KMS-11 (cell line): Measurements from ENCODE around the gene POGZ.

Experiments
- H2AFZ ChIP-seq: fragments of 200-600 bp; sonication (generic); 2 replicates; pipeline ENCODE4 v1.6.1; 2016; ENCODE audit warnings: antibody characterized with exemption, mixed run types, low read depth
- H3K27ac ChIP-seq: fragments of 200-600 bp; sonication (generic); 2 replicates; pipeline ENCODE4 v1.6.1; 2016; ENCODE audit warnings: mild to moderate bottlenecking, mixed run types
- H3K27me3 ChIP-seq: fragments of 200-600 bp; sonication (generic); 2 replicates; pipeline ENCODE4 v1.6.1; 2017; ENCODE audit warnings: mild to moderate bottlenecking, low read depth, mixed run types, moderate library complexity; ENCODE audit not compliant: insufficient read depth
- H3K36me3 ChIP-seq: fragments of 200-600 bp; sonication (generic); 2 replicates; pipeline ENCODE4 v1.6.1; 2017; ENCODE audit warnings: mild to moderate bottlenecking, mixed run types; ENCODE audit not compliant: insufficient read depth
- H3K4me1 ChIP-seq: fragments of 200-600 bp; sonication (generic); 2 replicates; pipeline ENCODE4 v1.6.1; 2016; ENCODE audit warnings: mild to moderate bottlenecking, low read depth, mixed run types; ENCODE audit not compliant: poor library complexity, severe bottlenecking
- H3K4me2 ChIP-seq: fragments of 200-600 bp; sonication (generic); 2 replicates; pipeline ENCODE4 v1.7.0; 2016; ENCODE audit warnings: mild to moderate bottlenecking, mixed run types
- H3K4me3 ChIP-seq: fragments of 200-600 bp; sonication (generic); IDR thresholded peaks from 2 replicates; pipeline ENCODE4 v1.6.1; 2017; ENCODE audit warnings: low read depth, low read length, mixed read lengths; ENCODE audit not compliant: insufficient read depth
- H3K79me2 ChIP-seq: fragments of 200-600 bp; sonication (generic); 2 replicates; pipeline ENCODE4 v1.6.1; 2016; ENCODE audit warnings: low read depth, mixed run types; ENCODE audit not compliant: insufficient read depth
- H3K9ac ChIP-seq: fragments of 200-600 bp; sonication (generic); 2 replicates; pipeline ENCODE4 v1.6.1; 2016; ENCODE audit warnings: mild to moderate bottlenecking, mixed run types
- H4K20me1 ChIP-seq: fragments of 200-600 bp; sonication (generic); 2 replicates; pipeline ENCODE4 v1.6.1; 2016; ENCODE audit warnings: mild to moderate bottlenecking, mixed run types; ENCODE audit not compliant: insufficient read depth
- CTCF ChIP-seq: fragments of 200-600 bp; sonication (generic); conservative IDR thresholded peaks from 2 replicates; pipeline ENCODE4 v1.6.1; 2017; ENCODE audit warnings: low read depth, mild to moderate bottlenecking, antibody characterized with exemption, low read length, moderate library complexity, mixed read lengths

The POGZ gene

DNA sequence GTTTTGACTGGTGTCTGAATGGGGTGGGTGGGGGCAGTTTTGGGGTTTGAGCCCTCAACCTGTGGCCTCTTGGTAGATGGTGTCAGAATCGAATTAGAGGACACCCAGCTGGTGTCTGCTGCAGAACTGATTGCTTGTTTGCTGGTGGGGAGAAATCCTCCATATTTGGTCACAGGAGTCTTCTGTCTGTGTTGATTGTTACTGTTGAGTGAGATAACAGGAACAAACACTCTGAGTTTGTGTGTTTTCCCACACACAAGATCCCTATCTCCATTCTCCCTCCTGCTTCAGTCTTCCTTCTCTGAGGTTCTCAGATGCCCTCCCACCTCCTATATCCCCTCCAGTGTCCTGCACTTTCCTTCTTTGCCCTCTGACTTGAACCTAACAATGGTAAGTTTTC, 32.8 kb upstream of the POGZ start:
- H3K9ac ChIP-seq = no peak overlapping the region
- no peak overlapping the region for H3K27ac ChIP-seq
- no peak for TF ChIP-seq CTCF
- H3K79me2 ChIP-seq = no peaks in the 10 kb centered on the region
- H4K20me1 ChIP-seq = no peaks in the 10 kb centered on the region
- no peak overlapping the region for H3K4me3 ChIP-seq
- H3K36me3 ChIP-seq = no peaks in the 10 kb centered on the region
- H3K27me3 ChIP-seq = no peaks in the 10 kb centered on the region
- no peak overlapping the region for H2AFZ ChIP-seq
- H3K4me1 ChIP-seq = peaks cover 35% of the 10 kb centered on the region
- no peak overlapping the region for H3K4me2 ChIP-seq

DNA sequence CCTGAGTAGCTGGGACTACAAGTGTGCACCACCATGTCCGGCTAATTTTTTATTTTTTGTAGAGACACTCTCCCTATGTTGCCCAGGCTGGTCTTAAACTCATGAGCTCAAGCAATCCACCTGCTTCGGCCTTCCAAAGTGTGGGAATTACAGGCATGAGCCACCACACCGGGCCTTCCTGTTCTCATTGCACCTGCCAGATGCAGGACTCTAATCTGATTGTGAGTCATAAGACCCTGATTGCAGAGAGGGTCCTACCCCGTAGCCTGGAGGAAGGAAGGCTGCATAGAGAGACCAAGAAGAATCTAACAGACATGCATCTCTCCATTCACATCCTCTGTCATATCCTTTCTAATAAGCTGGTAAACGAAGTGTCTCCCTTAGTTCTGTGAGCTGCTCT, 32.3 kb upstream of the POGZ start:
- no peak overlapping the region for H3K4me2 ChIP-seq
- no peaks in the 10 kb centered on the region for H3K79me2 ChIP-seq
- H2AFZ ChIP-seq = no peak overlapping the region
- H3K4me3 ChIP-seq = no peak overlapping the region
- no peak overlapping the region for H3K27ac ChIP-seq
- no peaks in the 10 kb centered on the region for H3K27me3 ChIP-seq
- H3K9ac ChIP-seq = no peak overlapping the region
- peaks cover 36% of the 10 kb centered on the region for H3K4me1 ChIP-seq
- H4K20me1 ChIP-seq = no peaks in the 10 kb centered on the region
- TF ChIP-seq CTCF = no peak
- no peaks in the 10 kb centered on the region for H3K36me3 ChIP-seq

DNA sequence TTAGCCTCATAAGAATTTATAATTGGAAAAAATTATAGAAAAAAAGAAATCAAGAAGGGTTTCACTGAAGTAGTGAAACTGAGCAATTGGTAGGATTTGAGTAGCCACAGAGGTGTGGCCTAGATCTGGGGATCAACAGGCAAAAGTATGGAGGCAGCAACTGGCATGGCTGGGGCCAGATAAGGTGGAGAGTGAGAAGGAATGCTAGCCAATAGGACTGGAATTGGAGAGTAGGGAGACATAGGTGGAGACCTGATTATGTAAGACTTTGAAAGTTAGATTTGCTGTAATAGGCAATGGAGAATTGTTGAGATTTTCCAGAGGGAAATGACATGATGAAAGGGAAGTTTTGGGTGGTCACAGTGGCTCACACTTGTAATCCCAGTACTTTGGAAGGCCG, 27.3 kb upstream of the POGZ start:
- Histone ChIP-seq H3K79me2 (no peaks in the 10 kb centered on the region), H3K9ac (no peak overlapping the region), H3K27me3 (no peaks in the 10 kb centered on the region), H3K4me1 (peaks cover 25% of the 10 kb centered on the region), H3K4me2 (no peak overlapping the region), H3K36me3 (no peaks in the 10 kb centered on the region), H3K4me3 (no peak overlapping the region), H4K20me1 (no peaks in the 10 kb centered on the region), H3K27ac (no peak overlapping the region), H2AFZ (no peak overlapping the region)
- TF ChIP-seq CTCF = no peak

DNA sequence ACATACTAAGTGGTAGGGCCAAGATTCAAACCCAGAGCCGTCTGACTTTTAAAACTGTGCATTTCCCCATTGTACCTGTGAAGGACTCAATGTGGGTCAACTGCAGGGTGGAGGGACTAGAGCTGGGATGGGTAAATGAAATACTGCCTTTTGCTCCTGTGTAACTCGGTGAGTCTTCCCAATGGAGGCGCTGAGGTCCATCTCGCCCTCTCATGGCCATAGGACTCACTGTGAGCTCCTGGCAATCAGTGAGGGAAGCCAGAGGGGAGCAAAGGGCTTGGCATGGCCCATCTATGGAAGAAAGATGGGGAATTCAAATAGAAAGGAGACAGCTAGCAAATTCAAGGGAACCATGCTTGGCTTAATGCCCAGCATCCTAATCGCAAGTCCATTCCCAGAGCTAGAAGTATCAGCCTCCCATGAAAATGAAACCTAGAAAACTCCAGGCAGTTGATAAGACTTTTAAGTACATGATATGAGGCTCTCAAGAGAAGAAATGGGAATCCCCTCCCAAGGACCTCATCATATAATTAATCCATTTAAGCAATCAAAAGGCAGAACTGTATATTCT, 26.5 kb upstream of the POGZ start:
- no peak overlapping the region for H3K4me3 ChIP-seq
- no peaks in the 10 kb centered on the region for H4K20me1 ChIP-seq
- H3K36me3 ChIP-seq = no peaks in the 10 kb centered on the region
- H2AFZ ChIP-seq = no peak overlapping the region
- no peaks in the 10 kb centered on the region for H3K27me3 ChIP-seq
- no peak for TF ChIP-seq CTCF
- H3K4me1 ChIP-seq = peaks cover 24% of the 10 kb centered on the region
- no peak overlapping the region for H3K27ac ChIP-seq
- H3K9ac ChIP-seq = no peak overlapping the region
- no peak overlapping the region for H3K4me2 ChIP-seq
- H3K79me2 ChIP-seq = no peaks in the 10 kb centered on the region
